ENCODE results near the gene FRMD4A. TPM values are rescaled to one million over a fixed set of nuclear protein-coding genes. Genes with fewer than 3 reads are reported as not detected.
"Not testable (repeated sequence)": the region's sequence is repeated elsewhere in the genome, so short reads cannot be mapped to it uniquely, and the experiment has no call there.

Gene FRMD4A
- total and polyA plus RNA-seq, 7 donors, result 3.0 to 27.8 (median 14.4) TPM

GRCh38 chr10:13902868-13903587 is 427.7 kb downstream of the FRMD4A start:
- no peaks in the 10 kb centered on the region for H3K4me1 ChIP-seq
- no peak overlapping the region for H3K4me3 ChIP-seq
- no peaks in the 10 kb centered on the region for H3K27me3 ChIP-seq
- no peak overlapping the region for H3K27ac ChIP-seq
- no peaks in the 10 kb centered on the region for H3K36me3 ChIP-seq
- intact Hi-C loops (cut with DNase I), result no loop called here
- no peak for DNase-seq
- no peaks in the 10 kb centered on the region for H3K9me3 ChIP-seq
- TF ChIP-seq POLR2A (IDR thresholded peaks at IDR 0.05) (no peak), POLR2AphosphoS5 (IDR thresholded peaks at IDR 0.05) (no peak), EP300 (IDR thresholded peaks at IDR 0.05) (no peak), CTCF (IDR thresholded peaks at IDR 0.05) (no peak)
- 55 to 83% methylated on average over 6 of the region's 6 CpGs for WGBS, 2 donors

- Histone ChIP-seq H3K4me1 (no peaks in the 10 kb centered on the region), H3K4me3 (no peak overlapping the region), H3K27ac (no peak overlapping the region), H3K9me3 (no peaks in the 10 kb centered on the region), H3K27me3 (no peaks in the 10 kb centered on the region), H3K36me3 (no peaks in the 10 kb centered on the region)
- TF ChIP-seq CTCF (IDR thresholded peaks at IDR 0.05) (no peak), EP300 (IDR thresholded peaks at IDR 0.05) (no peak), POLR2AphosphoS5 (IDR thresholded peaks at IDR 0.05) (no peak), POLR2A (IDR thresholded peaks at IDR 0.05) (no peak)
- intact Hi-C loops (cut with DNase I), result no loop called here
- WGBS, 2 donors, result 74 to 93% methylated on average over 3 of the region's 3 CpGs
- no peak for DNase-seq
Observed at GRCh38 chr10:13899941-13900340, 430.8 kb downstream of the FRMD4A start.

GRCh38 chr10:13896146-13896545 is 434.6 kb downstream of the FRMD4A start:
- H3K27ac ChIP-seq; H3K9me3 ChIP-seq; intact Hi-C loops (cut with DNase I); DNase-seq; H3K36me3 ChIP-seq; H3K4me3 ChIP-seq: not testable (repeated sequence)
- 95 to 96% methylated on average over 1 of the region's 1 CpG for WGBS, 2 donors
- Histone ChIP-seq H3K27me3 (peaks cover 0 to 24% (median 12%) of the 10 kb centered on the region in 3 donors), H3K4me1 (peaks cover 0 to 15% (median 11%) of the 10 kb centered on the region in 4 donors)

- no peak for DNase-seq
- WGBS, 2 donors, result 66 to 68% methylated on average over 9 of the region's 9 CpGs
- intact Hi-C loops (cut with DNase I), result no loop called here
- Histone ChIP-seq H3K36me3 (no peaks in the 10 kb centered on the region), H3K4me1 (peaks cover 0 to 26% (median 17%) of the 10 kb centered on the region in 4 donors), H3K9me3 (no peaks in the 10 kb centered on the region), H3K27me3 (peaks cover 0 to 31% (median 12%) of the 10 kb centered on the region in 3 donors), H3K4me3 (no peak overlapping the region), H3K27ac (no peak overlapping the region)
- TF ChIP-seq EP300 (IDR thresholded peaks at IDR 0.05) (no peak), CTCF (IDR thresholded peaks at IDR 0.05) (no peak), POLR2AphosphoS5 (IDR thresholded peaks at IDR 0.05) (no peak), POLR2A (IDR thresholded peaks at IDR 0.05) (no peak)
Observed at GRCh38 chr10:13894412-13895093, 436.2 kb downstream of the FRMD4A start.

- Histone ChIP-seq H3K36me3 (no peaks in the 10 kb centered on the region), H3K9me3 (no peaks in the 10 kb centered on the region), H3K27me3 (peaks cover 0 to 31% (median 12%) of the 10 kb centered on the region in 3 donors), H3K4me3 (no peak overlapping the region), H3K4me1 (peaks cover 0 to 26% (median 17%) of the 10 kb centered on the region in 4 donors), H3K27ac (no peak overlapping the region)
- DNase-seq, result no peak
- TF ChIP-seq EP300 (IDR thresholded peaks at IDR 0.05) (no peak), POLR2AphosphoS5 (IDR thresholded peaks at IDR 0.05) (no peak), CTCF (IDR thresholded peaks at IDR 0.05) (no peak), POLR2A (IDR thresholded peaks at IDR 0.05) (no peak)
- 88 to 90% methylated on average over 4 of the region's 4 CpGs for WGBS, 2 donors
- intact Hi-C loops (cut with DNase I), result no loop called here
Observed at GRCh38 chr10:13893926-13894325, 436.8 kb downstream of the FRMD4A start.
